Measurements from ENCODE around the gene LRRC23.

The LRRC23 gene

DNA sequence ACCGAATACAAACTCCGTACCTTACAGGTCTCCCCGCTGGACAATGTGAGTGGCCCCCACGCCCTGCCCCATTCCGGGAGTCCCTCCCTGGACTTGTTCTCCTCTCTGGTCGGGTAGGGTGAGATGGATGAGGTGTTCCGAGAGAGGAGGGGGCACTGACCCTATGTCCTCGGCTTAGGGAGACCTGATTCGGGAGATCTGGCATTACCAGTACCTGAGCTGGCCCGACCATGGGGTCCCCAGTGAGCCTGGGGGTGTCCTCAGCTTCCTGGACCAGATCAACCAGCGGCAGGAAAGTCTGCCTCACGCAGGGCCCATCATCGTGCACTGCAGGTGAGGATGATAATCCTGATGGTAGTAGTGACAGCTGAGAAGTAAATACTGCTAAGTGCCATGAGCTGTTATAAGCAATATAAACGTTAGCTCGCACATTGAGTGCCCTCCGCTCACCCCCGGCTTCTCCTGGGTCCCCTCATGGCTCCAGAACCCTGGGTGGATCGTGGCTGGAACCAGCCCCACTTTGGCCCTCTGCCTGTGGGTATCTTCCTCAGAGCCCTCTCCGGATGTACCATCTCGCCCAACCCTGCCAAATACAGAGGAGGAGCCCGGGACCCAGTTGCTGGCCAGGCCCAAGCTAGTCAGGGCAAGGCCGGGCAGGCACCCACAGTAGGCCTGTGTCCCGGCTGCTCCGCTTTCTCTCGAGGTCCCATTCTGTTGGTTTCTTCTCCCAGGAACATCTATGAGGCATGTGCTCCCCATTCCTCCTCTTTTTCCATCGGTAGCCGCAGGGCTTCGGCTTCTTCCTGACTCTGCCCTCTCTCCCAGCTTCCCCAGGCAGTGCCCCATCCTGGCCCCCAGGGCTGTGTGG lies 53.4 kb downstream of the LRRC23 start:
- DNase-seq: no peak

DNA sequence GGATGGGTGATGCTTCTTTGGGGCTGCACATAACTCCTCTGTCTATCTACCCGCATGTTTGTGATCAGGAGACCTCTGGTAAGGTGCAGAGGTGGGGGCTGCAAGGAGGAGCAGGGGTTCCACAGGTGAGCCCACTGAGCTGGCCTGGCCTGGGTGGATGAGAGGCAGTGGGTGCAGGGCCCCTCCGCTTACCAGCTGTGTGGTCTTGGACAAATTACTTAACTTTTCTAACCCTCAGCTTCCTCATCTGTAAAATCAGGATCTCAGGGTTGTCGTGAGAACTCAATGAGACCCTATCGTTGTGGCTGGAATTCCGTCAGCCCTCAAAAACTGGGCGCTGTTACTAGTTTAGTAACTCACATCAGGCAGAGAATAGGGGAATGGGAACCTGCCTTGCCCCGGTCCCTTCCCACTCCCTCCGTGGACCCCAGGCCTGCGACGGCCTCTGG lies 54.0 kb downstream of the LRRC23 start:
- DNase-seq: no peak

DNA sequence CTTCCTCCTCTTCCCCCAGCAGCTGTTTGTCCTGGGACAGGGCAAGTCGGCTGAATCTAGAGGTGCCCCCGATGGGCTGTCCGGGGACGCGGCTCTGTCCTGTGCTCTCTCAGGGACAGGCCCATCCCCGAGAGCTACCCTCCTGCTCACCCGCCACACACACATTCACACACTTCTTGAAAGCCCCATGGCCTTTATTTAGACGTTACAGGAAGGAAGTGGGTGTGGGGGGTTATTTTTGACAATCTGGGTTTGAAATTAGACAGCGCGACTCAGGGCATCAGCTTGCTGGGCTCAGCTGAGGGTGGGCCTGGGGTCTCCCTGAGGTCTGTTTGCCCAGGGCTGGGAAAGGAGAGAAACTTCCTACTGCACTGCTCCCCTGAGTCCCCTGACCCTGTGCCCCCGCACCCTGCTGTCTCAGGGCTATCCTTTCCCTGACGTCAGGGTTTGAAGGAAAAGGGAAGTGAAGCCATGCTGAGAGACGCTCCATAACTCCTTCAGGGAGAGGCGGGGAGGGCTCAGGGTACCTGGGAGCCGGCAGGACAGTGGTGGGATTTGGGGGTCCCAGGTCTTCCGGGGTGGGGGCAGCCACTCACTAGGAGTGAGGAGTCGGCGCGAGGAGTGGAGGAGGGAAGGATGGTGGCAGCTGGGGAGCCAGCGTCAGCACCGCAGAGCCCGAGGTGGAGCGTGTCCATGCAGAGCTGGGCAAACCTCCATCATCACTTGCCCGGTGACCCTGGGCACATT lies 54.6 kb downstream of the LRRC23 start:
- DNase-seq: peak; percentile 82

DNA sequence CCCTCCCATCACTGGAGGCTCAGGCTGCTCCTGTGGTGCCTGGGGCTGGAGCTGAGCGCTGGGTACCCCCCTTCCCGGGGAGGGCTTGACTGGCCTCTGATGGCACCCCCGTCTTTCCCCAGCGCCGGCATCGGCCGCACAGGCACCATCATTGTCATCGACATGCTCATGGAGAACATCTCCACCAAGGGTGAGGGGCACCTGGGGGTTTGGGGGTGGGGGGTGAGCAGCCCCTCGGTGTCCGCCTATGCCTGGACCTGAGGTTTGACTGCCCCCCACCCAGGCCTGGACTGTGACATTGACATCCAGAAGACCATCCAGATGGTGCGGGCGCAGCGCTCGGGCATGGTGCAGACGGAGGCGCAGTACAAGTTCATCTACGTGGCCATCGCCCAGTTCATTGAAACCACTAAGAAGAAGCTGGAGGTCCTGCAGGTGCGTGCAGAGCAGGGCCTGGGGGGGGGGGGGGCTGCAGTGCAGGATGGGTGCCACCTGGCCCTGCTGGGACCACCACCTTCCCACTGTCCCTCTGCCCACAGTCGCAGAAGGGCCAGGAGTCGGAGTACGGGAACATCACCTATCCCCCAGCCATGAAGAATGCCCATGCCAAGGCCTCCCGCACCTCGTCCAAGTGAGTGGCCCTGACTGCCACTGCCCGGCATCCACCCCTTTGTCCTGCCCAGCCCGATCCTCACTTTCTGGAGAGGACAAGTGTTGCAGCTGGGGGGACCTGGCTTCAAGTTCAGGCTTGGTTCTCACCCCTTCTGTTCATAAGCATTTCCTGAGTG lies 55.4 kb downstream of the LRRC23 start:
- no peak for DNase-seq

DNA sequence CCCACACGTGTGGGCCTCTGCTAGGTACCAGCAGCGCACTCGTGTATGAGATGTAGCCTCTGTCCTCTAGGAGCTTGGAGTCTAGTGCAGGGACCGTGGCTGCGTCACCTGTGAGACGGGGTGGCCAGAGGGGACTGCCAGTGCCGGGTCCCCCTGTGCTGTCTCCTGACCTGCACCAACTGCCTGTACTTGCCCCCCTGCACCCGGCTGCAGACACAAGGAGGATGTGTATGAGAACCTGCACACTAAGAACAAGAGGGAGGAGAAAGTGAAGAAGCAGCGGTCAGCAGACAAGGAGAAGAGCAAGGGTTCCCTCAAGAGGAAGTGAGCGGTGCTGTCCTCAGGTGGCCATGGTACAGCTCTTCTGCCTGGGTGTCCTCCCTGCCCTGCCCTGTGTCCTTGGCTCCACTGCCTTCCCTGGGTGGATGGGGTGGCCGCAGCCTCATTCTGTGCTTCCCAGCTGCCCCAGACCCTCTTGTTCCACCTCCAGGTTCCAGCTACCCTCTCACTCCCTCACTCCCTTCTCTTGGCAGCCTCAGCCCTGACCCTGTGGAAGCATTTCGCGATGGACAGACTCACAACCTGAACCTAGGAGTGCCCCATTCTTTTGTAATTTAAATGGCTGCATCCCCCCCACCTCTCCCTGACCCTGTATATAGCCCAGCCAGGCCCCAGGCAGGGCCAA lies 56.1 kb downstream of the LRRC23 start:
- no peak for DNase-seq

DNA sequence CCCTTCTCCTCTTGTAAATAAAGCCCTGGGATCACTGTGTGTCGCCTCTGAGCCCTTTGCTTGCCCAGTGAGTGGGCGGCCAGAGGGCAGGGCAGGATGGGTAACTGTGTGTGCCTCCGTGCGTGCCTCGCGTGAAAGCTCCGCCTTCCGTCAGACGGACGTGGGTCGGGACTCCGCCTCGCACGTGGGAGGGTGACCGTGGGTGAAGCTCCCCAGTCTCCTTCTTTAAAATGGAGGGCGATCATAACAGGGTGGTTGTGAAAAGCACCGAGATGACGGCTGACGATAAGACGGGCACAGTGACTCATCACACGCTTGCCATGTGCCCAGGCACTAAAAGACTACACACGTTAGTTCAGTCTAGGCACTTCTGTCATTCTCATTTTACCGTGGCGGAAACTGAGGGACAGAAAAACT lies 56.7 kb downstream of the LRRC23 start:
- DNase-seq: peak; percentile 91

DNA sequence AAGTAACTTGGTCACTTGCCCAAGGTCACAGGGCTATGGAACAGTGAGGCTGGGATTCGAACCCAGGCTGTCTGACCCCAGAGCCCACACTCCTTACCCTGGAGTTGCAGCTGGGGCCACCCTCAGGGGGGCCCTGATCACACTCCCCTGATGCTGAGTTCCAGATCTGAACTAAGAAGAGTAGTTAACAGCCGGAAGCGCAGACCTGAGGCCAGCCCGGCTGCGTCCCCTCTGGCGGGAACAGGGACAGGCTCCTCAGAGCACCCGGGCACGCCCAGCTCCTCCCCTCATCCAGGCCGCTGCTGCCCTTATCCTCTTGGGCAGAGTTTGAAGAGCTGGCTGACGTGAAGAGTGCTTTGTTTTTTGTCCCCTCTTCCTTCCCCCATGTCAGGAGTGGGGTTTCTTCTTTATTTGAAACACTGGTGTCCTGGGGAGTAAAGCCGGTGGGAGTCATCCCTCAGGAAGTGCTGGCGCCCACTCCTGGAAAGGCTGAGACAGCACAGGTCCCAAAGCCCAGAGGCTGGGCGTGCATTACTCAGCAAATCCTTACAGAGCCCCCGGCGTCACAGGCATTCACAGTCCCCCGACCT lies 57.2 kb downstream of the LRRC23 start:
- peak; percentile 80 for DNase-seq

DNA sequence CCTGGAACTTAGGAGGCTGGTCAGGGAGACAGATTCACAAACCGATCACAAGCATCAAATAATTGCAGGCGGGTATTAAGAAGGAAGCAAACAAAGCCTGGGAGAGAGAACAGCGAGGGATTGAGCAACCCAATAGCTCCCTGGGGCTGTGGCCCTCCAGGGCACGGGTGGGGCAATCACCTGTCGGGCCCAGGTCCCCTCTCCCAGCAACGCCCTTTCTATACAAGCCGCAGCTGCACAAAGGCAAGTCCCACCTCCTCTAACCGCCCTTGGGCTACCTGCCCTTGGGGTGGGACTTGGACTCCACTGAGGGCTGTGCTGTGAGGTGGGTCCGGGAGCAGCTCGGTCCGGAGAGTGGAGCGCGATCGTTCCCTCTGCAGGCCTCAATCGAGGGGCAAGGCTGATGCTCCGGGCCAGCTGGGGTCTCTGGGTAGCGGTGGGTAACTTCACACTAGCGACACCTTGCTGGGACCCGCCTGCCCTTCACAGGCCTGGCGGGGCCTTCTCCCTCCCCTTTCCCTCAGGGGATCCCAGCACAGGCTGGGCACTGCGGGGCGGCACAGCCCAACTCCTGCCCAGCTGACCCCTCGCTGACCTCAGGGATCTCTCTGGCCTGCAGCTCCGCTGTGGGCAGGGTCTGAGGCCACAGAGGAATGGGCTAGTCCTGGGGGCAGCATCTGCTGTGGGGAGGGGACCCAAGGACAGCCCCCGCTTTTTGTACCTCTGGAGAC lies 57.8 kb downstream of the LRRC23 start:
- no peak for DNase-seq

DNA sequence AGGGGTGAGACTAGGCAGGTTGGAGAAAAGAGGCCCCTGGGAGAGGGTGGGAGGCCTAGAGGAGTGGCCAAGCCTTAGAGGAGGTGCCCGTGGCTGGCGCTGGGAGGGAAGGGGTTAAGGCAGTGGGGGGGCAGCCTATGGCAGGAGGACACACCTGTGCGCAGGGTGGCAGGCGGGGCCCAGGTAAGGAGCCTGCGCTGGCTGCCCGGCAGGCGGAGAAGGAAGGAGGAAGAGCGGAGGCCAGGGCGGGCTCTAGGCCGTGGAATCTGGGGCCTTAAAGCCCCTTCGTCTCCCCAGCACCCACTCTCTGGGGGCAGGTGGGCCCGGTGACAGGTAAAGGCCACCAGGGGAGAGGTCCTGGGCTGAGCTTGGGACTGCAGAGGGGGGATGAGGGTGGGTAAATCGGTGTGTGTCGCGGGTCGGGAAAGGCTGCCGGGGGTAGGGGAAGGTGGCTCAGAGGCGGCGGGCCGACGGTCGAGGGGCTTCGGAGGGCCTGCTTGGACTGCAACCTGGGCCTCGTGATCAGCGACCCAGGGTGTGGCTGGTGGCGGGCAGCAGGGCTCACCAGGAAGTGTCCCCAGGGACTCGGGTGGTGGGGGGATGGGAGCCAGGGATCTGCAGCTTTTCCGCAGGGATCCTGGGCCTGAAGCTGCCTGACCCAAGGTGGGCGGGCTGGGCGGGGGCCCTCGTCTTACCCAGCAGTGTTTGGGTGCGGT lies 58.6 kb downstream of the LRRC23 start:
- no peak for DNase-seq

All from activated CD8-positive, alpha-beta memory T cell treated with anti-CD3 and anti-CD28 coated beads, Interleukin-2, amount 50 U/mL, for 48 hours (primary cell).